NB4 (cell line): Measurements from ENCODE around the gene FER1L5.

ENCODE experiments used
- DNase-seq: peaks from one replicate; pipeline ENCODE4 v3.0.0; 2010; ENCODE audit warnings: low read depth
- H3K4me3 ChIP-seq: one replicate; pipeline ENCODE4 v1.5.1; 2011; ENCODE audit warnings: mild to moderate bottlenecking, low read depth, low read length, moderate library complexity
- CTCF ChIP-seq: IDR thresholded peaks from one replicate; pipeline ENCODE4 v1.5.1; 2012; ENCODE audit warnings: low read depth, low read length
- MAX ChIP-seq: IDR thresholded peaks from 2 replicates; pipeline ENCODE4 v1.6.1; 2011; ENCODE audit warnings: low read depth, low read length
- MYC ChIP-seq: IDR thresholded peaks from 2 replicates; pipeline ENCODE4 v1.6.1; 2011; ENCODE audit warnings: low read depth, low read length
- POLR2A ChIP-seq: IDR thresholded peaks from 2 replicates; pipeline ENCODE4 v1.6.1; 2011; ENCODE audit warnings: mild to moderate bottlenecking; ENCODE audit not compliant: insufficient read length; ENCODE audit errors: extremely low read depth

Gene FER1L5

GRCh38 chr2:96716388-96716787 is 73.8 kb downstream of the FER1L5 start:
- TF ChIP-seq POLR2A (no peak), MAX (no peak), CTCF (no peak), MYC (no peak)
- no peak overlapping the region for H3K4me3 ChIP-seq
- no peak for DNase-seq

DNA sequence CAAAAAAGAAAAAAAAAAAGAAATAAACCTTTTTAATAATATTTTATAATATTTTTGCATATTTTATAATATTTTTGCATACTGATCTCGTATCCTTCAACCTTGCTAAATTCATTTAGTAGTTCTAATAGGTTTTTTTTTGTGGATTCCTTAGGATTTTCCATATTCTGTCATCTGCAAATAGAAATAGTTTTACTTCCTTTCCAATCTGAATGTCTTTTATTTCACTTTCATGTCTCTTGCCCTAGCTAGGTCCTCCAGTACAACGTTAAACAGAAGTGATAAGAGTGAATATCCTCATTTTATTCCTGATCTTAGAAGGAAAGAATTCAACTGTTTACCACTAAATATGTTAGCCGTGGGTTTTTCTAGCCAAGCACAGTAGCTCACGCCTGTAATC is 83.6 kb downstream of the FER1L5 start:
- no peak for DNase-seq

DNA sequence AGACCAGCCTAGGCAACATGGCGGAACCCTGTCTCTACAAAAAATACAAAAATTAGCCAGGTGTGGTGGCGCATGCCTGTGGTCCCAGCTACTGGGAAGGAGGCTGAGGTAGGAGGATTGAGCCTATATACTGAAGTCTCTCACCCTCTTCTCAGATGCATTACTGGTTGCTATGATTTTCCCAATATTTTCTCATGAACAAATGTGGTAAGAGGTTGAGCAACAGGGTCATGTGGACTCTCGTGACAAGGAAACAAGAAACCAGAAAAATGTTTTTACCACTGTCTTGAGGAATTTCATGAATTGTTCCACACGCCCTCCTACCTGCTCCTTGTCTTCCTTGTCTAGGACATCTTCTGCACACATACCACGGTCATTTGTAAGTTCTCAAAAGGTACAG is 84.9 kb downstream of the FER1L5 start:
- TF ChIP-seq CTCF (no peak), POLR2A (no peak), MYC (no peak), MAX (no peak)
- no peak for DNase-seq
- no peak overlapping the region for H3K4me3 ChIP-seq

More for the DNA sequence above, 83.6 kb downstream of the FER1L5 start:
- H3K4me3 ChIP-seq = no peak overlapping the region
- TF ChIP-seq MYC (no peak), POLR2A (no peak), CTCF (no peak), MAX (no peak)

DNA sequence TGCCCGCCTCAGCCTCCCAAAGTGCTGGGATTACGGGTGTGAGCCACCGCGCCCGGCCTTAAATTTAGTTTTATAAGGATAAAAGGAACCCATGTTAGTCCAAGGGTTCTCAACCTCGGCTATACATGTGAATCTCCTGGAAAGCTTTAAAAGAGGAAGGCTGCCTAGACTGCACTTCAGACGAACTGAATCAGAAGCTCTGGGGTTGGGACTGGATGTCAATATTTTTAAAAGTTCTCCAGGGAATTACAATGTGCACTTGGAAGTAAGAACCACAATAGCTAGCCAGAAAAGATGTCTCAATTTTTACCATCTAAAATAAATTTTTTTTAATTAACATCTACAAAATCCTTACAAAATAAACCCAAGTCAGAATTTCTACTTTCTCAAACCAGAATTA is 87.2 kb downstream of the FER1L5 start:
- no peak overlapping the region for H3K4me3 ChIP-seq
- no peak for TF ChIP-seq MAX
- no peak for DNase-seq

DNA sequence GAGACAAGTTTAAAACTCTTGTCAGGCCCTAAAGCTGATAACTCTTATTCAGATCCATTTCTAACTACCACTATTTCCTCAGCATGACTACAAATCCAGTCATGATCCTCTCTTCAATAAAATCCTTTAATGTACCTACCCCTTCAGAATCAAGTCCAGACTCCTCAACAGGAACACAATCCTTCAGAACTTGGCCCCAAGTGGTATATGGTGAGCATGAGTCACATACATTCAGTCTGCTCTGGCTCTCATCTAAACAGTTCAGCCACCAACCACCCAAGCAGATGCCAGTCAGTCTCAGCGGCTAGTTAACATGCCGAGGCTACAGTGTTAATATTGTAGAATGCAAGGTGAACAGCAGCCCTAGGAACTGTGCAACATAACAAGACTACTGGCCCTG is 87.6 kb downstream of the FER1L5 start:
- H3K4me3 ChIP-seq = no peak overlapping the region
- no peak for TF ChIP-seq MYC
- TF ChIP-seq POLR2A = no peak
- TF ChIP-seq MAX = no peak
- TF ChIP-seq CTCF = no peak

DNA sequence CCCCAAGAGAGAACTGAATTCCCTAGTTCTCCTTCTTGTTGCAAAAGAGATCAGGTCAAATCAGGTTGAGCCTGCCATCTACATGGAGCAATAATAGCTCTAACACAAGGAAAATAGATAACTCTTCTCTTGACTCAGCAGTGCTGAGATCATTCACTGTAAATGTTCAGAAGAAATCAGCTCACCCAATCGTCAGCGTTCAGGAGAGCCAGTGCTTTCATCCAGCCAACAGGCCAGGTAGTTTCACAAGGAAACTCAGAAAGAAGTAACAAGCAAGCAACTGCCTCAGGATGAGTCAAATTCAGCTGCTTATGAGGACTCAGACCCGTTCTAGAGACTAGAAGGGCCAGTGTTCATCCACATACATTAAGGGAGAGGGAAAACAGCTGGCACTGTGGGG is 91.4 kb downstream of the FER1L5 start:
- DNase-seq = no peak
- H3K4me3 ChIP-seq = no peak overlapping the region
- no peak for TF ChIP-seq MAX

More for the DNA sequence above, 87.6 kb downstream of the FER1L5 start:
- no peak for DNase-seq
